Pericardium fibroblast (primary cell): Measurements from ENCODE around the gene TMEM42. TPM values are rescaled to one million over a fixed set of nuclear protein-coding genes. Genes with fewer than 3 reads are reported as not detected.

ENCODE experiments used
- total RNA-seq: library from RNA; depleted of rRNA; stranded (reverse); fragments of >200 nt; gene quantifications from 2 replicates; pipeline ENCODE4 v1.2.3, GENCODE V29; 2015

The TMEM42 gene
- 33.5 and 57.5 TPM in 2 replicates for total RNA-seq

DNA sequence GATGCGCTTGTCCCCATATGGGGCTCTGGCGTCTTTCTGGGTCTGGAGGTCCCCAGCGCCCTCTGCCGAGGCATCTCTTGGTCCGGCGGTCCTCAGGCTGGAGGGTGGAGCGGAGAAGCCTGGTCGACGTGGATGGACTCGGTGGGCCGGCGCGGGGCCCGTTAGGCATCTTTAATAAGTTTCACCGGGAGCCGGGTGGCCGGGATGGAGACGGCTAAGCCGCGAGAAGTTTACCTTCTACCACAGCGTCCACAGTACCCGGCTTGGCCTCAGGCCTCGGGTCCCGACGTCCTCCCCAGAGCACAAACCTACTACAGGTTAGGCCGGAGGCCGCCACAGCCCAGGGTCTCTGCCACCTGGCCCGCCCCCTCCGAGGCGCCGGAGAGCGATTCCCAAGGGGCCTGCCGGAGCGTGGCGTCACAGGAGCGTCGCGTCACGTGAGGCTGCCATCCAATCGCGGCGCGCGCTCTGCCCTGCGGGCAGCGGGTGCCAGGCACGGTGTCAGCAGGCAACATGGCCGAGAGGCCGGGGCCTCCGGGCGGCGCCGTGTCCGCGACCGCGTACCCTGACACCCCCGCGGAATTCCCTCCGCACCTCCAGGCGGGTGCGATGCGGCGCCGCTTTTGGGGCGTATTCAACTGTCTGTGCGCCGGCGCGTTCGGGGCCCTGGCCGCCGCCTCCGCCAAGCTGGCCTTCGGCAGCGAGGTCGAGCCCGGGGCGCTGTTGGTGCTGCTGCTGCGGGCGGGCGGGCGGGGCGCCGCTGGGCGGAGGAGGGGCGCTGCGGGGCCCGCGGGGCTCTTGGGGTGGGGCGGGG, at the start of gene TMEM42:
TMEM42 (plus strand) TSS at position 501 of the 814 bp plus-strand sequence; CDS start at position 514, 13 bp downstream.

DNA sequence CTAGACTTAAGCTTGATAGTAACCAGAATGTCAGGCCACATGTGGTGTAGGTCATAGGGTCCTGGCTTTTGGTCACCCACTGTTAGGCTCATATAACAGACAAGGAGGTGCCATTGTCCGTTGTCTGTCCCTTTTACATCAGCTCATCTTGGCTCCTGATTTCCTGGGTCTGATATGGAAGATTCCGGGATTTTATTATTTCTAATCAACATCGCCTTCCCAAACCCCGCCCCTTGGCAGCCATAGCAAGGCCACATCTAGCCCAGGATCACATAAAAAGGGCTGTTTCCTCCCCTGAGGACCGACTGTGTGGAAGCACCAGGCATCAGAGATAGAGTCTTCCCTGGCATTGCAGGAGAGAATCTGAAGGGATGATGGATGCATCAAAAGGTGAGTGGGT, 12.6 kb downstream of the TMEM42 start, which contains the start of gene TGM4:
TGM4 (plus strand) TSS at position 301 of the 400 bp plus-strand sequence; CDS start at position 372, 71 bp downstream.

Other genes with a start within 250 kb of the TMEM42 start
- 11.5 and 12.7 TPM in 2 replicates for gene ZNF197, start 236.9 kb upstream of the TMEM42 start, total RNA-seq
- 2.4 and 15.1 TPM in 2 replicates for gene ZNF35, start 213.2 kb upstream of the TMEM42 start, total RNA-seq
- gene ZNF502, start 149.3 kb upstream of the TMEM42 start, total RNA-seq, result 4.1 and 4.6 TPM in 2 replicates
- gene ZNF501, start 132.3 kb upstream of the TMEM42 start, total RNA-seq, result 3.7 and 8.9 TPM in 2 replicates
- 13.2 and 17.2 TPM in 2 replicates for gene KIAA1143, start 100.3 kb upstream of the TMEM42 start, total RNA-seq
- gene KIF15, start 100.1 kb upstream of the TMEM42 start, total RNA-seq, result 0.94 and 2.0 TPM in 2 replicates
- 0.17 TPM in 1 of 2 replicates, not detected in the other for gene TGM4, start 12.7 kb downstream of the TMEM42 start, total RNA-seq
- gene ZDHHC3, start 114.3 kb downstream of the TMEM42 start, total RNA-seq, result 59.1 and 65.3 TPM in 2 replicates
- 39.4 and 47.5 TPM in 2 replicates for gene EXOSC7, start 114.3 kb downstream of the TMEM42 start, total RNA-seq
- gene CLEC3B, start 164.4 kb downstream of the TMEM42 start, total RNA-seq, result 103 and 119 TPM in 2 replicates